Stomach smooth muscle (tissue), 2 donors: ENCODE results near the gene RPL29.
"Not testable (repeated sequence)": the region's sequence is repeated elsewhere in the genome, so short reads cannot be mapped to it uniquely, and the experiment has no call there.

Experiments used
- H3K27ac ChIP-seq: one replicate; pipeline ENCODE4 v1.7.0; 2013; ENCODE audit warnings: mild to moderate bottlenecking, low read length, inconsistent platforms
- H3K27me3 ChIP-seq, 2 donors: one replicate each; pipeline ENCODE4 v1.7.0; 2013; ENCODE audit warnings: low read length in 2 of 2; ENCODE audit not compliant: insufficient read depth in 2 of 2, control insufficient read depth in 1 of 2
- H3K36me3 ChIP-seq, 2 donors: one replicate each; pipeline ENCODE4 v1.7.0; 2013; ENCODE audit warnings: low read length in 2 of 2; ENCODE audit not compliant: control insufficient read depth in 2 of 2, insufficient read depth in 2 of 2
- H3K4me1 ChIP-seq: one replicate; pipeline ENCODE4 v1.7.0; 2013; ENCODE audit warnings: low read length; ENCODE audit not compliant: control insufficient read depth, insufficient read depth
- H3K4me3 ChIP-seq, 2 donors: one replicate each; pipeline ENCODE4 v1.7.0; 2013; ENCODE audit warnings: low read length in 2 of 2
- H3K9ac ChIP-seq, 2 donors: one replicate each; pipeline ENCODE4 v1.7.0; 2013; ENCODE audit warnings: low read length in 2 of 2, mild to moderate bottlenecking in 1 of 2
- H3K9me3 ChIP-seq, 2 donors: one replicate each; pipeline ENCODE4 v1.7.0; 2013; ENCODE audit warnings: low read length in 2 of 2; ENCODE audit not compliant: control insufficient read depth in 2 of 2
- donor health status: healthy.
- donor health status: Pancreatic carcinoma.

The RPL29 gene

DNA sequence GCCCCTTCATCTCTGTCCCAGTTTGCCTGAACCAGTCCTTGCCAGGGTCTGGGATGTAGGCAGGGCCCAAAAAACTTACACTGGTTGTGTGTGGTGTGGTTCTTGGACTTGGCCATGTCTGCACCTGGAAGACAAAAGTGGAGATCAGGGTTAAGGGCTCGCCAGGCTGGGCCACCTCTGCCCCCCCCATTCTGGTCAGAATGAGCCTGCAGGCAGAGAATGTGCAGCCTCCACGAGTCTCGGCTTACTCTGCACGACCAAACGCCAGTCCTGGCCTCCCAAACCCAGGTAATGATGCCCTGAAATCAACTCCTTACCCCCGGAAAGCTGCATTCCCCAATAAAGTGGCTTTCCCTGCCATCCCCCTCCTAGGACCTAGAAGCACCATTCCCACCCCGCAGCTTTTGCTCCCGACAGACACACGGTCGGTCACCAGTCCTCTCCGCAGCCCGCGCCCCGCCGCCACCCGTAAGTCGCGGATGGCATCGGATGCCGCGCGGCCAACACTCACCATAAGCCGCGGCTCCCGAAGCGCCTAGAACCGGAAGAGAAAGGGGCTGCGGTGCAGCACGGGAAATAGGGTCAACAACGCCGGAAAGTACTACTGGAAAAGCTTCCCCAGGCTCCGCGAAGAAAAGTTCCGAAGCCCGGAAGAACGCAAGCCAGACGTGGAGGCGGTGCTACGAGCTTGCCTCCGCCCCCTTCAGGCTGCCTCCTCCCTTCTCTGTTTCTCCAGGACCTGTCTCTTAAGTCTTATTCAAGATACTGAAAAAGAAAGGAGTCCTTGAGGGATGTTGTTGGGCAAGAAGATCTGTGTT, at the start of gene RPL29:
TSS of gene RPL29 (minus strand) at position 550 of the 818 bp plus-strand sequence. CDS start at position 116, 434 bp downstream.
- peak within 1 kb of the TSS; percentile 84 to 97 for H3K4me3 ChIP-seq
- H3K9me3 ChIP-seq, result no peaks in the 10 kb centered on the region
- peak within 1 kb of the TSS; percentile 92 for H3K27ac ChIP-seq
- H3K36me3 ChIP-seq, result peaks cover 14% of the 10 kb centered on the region in 2 donors
- peak within 1 kb of the TSS; percentile 94 to 98 for H3K9ac ChIP-seq
- peaks cover 16% of the 10 kb centered on the region for H3K4me1 ChIP-seq
- peaks cover 0 to 5% of the 10 kb centered on the region in 2 donors for H3K27me3 ChIP-seq

DNA sequence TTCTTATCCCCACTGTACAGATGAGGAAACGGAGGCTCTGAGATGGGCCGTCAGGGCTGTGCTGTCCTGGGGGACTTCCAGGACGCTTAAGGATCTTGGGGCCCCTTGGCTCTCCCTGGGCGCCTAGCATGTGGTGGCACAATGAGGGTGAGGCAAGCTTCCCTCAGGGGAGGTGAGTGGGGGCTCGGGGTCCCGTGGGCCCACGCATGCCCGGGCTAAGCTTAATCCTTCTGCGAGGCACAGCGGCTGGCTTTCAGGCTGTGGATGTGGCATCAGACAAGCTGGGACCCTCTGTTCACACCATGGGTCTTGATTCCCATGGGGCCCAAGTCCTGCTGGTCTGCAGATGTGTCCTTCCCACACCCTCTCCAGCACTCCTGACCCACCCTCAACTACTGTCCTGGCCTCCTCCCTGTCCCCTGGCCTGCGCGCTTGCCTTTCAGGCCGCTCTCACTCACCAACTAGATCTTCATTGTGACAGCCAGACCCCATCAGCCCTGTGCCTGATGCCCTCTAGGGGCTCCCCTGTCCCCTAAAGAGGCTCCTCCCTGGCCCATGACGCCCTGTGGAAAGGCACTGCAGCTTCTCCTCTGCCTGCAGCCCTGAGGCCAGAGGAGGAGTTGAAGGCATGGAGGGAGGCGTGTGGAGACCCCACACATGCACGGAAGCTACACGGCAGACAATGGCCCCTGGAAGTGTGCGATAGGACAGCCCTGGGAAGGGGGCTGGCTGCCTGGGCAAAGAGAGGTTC, 49.3 kb upstream of the RPL29 start:
- H3K9ac ChIP-seq, result no peak overlapping the region
- H3K27ac ChIP-seq, result no peak overlapping the region

DNA sequence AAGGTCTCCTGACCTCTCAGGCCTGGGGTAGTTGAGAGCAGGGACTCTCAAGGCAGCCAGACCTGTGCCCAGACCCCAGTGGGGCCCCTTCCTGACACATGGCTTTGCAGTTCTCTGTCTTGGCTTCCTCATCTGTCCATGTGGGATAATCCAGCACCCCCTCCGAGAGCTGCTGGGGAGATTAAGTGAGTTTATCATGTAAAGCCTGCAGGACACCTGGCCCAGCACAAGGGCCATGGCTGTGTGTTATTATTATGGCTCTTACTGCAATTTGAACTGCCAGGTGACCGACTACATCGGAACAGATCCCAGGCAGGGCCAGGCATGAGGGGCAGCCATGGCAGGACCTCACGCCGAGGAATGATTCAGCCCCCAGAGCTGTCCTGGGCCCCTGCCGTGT, 48.1 kb upstream of the RPL29 start:
- no peaks in the 10 kb centered on the region for H3K9me3 ChIP-seq
- peaks cover 12% of the 10 kb centered on the region for H3K4me1 ChIP-seq
- H3K9ac ChIP-seq, result no peak overlapping the region
- no peaks in the 10 kb centered on the region for H3K27me3 ChIP-seq
- H3K27ac ChIP-seq, result no peak overlapping the region
- H3K4me3 ChIP-seq, result no peak overlapping the region
- no peaks in the 10 kb centered on the region for H3K36me3 ChIP-seq

More for the DNA sequence above, 49.3 kb upstream of the RPL29 start:
- Histone ChIP-seq H3K36me3 (peaks cover 7 to 10% of the 10 kb centered on the region in 2 donors), H3K9me3 (no peaks in the 10 kb centered on the region), H3K4me1 (peaks cover 12% of the 10 kb centered on the region), H3K27me3 (no peaks in the 10 kb centered on the region), H3K4me3 (no peak overlapping the region)

DNA sequence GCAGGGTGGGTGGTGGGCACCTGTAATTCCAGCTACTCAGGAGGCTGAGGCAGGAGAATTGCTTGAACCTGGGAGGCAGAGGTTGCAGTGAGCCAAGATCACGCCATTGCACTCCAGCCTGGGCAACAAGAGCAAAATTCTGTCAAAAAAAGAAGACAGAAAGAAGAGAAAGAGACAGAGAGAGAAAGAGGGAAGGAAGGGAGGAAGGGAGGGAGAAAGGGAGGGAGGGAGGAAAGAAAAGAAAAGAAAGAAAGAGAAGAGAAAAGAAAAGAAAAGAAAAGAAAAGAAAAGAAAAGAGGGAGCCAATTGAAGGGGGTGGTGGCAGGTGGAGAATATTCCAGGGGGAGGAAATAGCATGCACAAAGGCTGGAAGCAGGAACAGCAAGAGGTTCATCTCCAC, 47.3 kb upstream of the RPL29 start:
- H3K36me3 ChIP-seq, H3K9ac ChIP-seq, H3K27me3 ChIP-seq, H3K9me3 ChIP-seq, H3K4me3 ChIP-seq, H3K27ac ChIP-seq: not testable (repeated sequence)
- peaks cover 12% of the 10 kb centered on the region for H3K4me1 ChIP-seq

DNA sequence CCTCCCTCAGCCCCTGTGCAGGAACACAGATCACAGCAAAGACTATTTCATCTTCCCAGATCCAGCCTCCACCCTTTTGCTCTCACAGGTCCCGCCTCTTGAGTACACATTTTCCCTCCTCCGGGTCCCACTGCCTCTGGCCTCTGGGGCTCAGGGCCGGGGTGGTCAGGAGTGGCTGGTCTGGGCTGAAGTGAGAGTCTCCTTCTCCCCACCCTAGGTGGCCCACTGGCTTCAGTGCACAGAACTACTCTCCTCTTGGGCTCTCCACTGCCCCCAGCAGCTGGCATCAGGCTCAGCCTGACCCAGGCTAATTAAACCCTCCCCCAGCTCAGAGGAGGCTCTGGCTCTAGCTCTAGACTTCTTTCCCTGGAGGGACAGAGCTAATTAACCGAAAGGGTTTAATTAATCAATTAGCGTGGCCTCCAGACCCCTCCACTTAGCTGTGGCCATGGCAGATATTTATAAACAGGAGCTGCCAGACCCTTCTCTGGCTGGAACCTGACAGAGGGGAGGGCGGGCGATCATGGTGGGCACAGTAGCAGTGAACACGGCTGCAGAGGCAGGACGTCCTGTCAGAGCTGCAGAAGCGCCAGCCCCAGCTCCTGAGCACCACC, 45.5 kb upstream of the RPL29 start:
- no peak overlapping the region for H3K4me3 ChIP-seq

DNA sequence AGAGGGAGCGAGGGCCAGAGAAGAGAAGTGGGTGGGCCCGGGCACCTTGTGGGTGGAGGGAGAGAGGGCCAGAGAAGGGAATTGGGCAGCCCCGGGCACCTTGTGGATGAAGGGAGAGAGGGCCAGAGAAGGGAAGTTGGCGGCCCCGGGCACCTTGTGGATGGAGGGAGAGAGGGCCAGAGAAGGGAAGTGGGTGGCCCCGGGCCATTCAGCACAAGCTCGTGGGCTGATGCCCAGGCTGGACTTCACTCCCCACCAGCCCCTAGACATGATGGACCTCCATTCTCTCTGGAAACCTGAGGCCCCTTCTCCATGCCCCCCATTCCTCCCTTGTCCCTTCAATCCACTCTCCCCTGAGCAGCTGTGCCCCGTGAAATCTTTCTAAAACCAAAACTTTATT, 44.9 kb upstream of the RPL29 start:
- Histone ChIP-seq H3K27ac (no peak overlapping the region), H3K9ac (no peak overlapping the region)

More for the DNA sequence above, 45.5 kb upstream of the RPL29 start:
- H3K36me3 ChIP-seq, result no peaks in the 10 kb centered on the region
- peaks cover 3% of the 10 kb centered on the region for H3K4me1 ChIP-seq
- H3K27me3 ChIP-seq, result no peaks in the 10 kb centered on the region
- no peak overlapping the region for H3K27ac ChIP-seq
- no peaks in the 10 kb centered on the region for H3K9me3 ChIP-seq
- H3K9ac ChIP-seq, result no peak overlapping the region

DNA sequence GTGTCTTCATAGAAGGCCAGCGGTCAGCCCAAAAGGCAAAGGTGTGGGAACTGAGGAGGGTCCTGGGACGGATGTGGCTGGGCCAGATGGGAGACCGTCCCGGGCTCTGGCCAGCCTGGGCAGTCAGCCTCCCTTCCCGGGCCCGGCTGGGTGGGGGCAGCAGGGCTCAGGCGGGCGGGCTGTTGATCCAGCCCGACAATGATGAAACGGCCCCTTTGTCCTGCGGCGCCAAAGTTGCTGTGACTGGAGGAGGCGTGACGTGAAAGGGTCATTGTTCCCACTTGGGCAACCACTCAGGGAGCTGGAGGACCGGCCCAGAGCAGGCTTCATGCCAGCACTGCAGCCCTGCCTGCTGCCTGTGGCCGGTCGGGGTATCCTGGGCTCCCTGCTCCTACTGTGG, 44.2 kb upstream of the RPL29 start:
- H3K4me3 ChIP-seq, result no peak overlapping the region
- H3K36me3 ChIP-seq, result no peaks in the 10 kb centered on the region
- no peaks in the 10 kb centered on the region for H3K27me3 ChIP-seq
- no peak overlapping the region for H3K9ac ChIP-seq
- no peaks in the 10 kb centered on the region for H3K9me3 ChIP-seq
- no peak overlapping the region for H3K27ac ChIP-seq
- peaks cover 3% of the 10 kb centered on the region for H3K4me1 ChIP-seq

More for the DNA sequence above, 44.9 kb upstream of the RPL29 start:
- no peak overlapping the region for H3K4me3 ChIP-seq
- H3K36me3 ChIP-seq, result no peaks in the 10 kb centered on the region
- H3K27me3 ChIP-seq, result no peaks in the 10 kb centered on the region
- H3K9me3 ChIP-seq, result no peaks in the 10 kb centered on the region
- H3K4me1 ChIP-seq, result peaks cover 3% of the 10 kb centered on the region

DNA sequence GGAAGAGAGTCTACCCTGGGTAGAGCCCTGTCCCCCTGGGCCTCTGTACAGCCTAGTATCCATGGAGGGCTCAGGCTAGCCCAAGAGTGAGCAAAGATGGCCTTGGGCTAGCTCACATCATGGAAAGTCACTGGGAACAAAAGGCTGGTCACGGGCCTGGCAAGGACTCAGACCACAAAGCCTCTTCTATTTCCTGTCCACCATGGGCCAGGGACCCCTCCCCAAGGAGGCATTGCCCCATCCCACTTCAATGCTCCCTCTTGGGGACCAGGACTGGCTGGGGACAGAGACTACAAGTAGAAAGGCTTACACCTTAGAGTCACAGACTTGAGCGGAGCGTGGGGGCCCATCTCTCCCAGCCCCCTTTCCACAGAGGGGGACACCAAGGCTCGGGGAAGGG, 43.7 kb upstream of the RPL29 start:
- Histone ChIP-seq H3K36me3 (no peaks in the 10 kb centered on the region), H3K27me3 (no peaks in the 10 kb centered on the region), H3K27ac (no peak overlapping the region), H3K9me3 (no peaks in the 10 kb centered on the region), H3K9ac (no peak overlapping the region), H3K4me1 (peaks cover 3% of the 10 kb centered on the region), H3K4me3 (no peak overlapping the region)

DNA sequence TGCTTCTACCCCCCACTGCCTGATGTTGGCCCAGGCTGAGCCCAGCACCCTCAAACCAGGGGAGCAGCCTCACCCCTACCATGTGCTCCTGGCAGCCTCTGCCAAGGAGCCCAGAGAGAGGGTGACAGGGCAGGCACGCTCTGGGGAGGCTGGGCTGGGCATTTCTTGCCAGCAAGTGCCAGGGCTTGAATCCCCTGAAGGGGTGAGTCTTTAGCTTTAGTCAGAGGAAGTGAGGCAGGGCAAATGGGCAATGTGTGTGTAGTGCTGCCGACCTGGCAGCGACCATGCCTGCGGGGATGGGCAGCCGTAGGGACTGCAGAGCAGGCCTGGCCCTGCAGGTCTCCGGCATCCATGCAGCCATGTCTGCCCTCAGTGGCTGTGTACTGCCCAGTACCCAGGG, 42.5 kb upstream of the RPL29 start:
- no peaks in the 10 kb centered on the region for H3K27me3 ChIP-seq
- no peak overlapping the region for H3K4me3 ChIP-seq
- H3K9me3 ChIP-seq, result no peaks in the 10 kb centered on the region
- H3K36me3 ChIP-seq, result no peaks in the 10 kb centered on the region
- no peak overlapping the region for H3K27ac ChIP-seq
- H3K9ac ChIP-seq, result no peak overlapping the region
- no peaks in the 10 kb centered on the region for H3K4me1 ChIP-seq

DNA sequence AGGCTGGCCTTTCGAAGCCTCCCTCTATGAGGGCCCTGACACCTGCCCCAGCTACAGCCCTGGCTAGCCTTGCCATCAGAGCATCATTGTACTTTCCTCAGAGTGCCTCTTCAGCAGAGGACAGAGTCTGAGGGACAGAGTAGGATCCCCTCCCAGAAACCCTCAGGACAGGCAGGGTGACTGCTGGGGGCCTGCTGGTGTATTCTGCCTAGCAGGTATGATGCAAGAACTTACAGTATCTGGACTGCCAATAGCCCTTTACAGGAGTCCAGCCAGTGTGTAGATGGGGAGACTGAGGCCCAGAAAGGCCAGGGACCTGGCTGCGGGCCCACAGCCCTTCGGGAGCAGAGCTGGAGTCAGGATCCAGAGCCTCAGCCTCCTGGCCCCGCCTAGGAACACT, 41.6 kb upstream of the RPL29 start:
- no peaks in the 10 kb centered on the region for H3K36me3 ChIP-seq
- no peak overlapping the region for H3K27ac ChIP-seq
- H3K9ac ChIP-seq, result no peak overlapping the region
- no peaks in the 10 kb centered on the region for H3K4me1 ChIP-seq
- H3K9me3 ChIP-seq, result no peaks in the 10 kb centered on the region
- H3K4me3 ChIP-seq, result no peak overlapping the region
- no peaks in the 10 kb centered on the region for H3K27me3 ChIP-seq
